CD4-positive, alpha-beta T cell treated with Interleukin-6 at 100 ng/mL for 8 hours (primary cell): Measurements from ENCODE around the gene SSTR1.

Experiments
- DNase-seq: peaks from one replicate; pipeline ENCODE4 v3.0.0-alpha.2; 2020; ENCODE audit warnings: mixed read lengths, low spot score

Gene SSTR1

GRCh38 chr14:38243696-38244240 lies 36.1 kb downstream of the SSTR1 start:
- DNase-seq: no peak

DNA sequence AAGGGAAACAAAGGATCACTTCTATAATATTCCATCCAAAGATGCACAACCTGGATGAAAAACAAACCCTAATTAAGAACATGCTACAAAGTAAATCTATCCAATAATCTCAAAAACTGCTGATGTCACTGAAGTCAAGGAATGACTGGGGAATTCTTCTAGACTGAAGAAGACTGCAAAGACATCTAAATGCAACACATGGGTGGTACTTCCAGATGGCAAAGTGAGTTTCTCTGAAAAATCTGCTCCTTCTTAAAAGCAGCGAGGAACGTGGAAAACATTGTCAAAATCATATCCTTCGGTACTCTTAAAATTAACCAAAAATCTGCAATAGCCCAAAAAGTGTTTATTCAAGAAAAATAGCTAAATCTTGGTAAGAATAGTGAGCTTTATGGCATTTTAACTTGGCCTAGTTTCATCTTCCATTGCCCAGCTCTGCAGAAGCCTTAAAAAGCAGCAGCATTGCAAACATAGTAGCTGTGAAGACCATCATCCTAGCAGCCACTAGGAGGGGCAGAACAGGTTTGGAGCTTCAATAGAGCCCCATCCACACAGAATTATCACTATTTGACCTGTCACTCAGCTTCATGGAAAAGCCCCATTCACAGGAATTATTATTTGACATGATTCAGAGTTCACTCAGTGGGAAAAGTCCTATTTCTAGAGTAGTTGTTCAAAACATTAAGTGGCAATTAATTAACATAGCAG lies 40.8 kb downstream of the SSTR1 start:
- no peak for DNase-seq

GRCh38 chr14:38250331-38250730 lies 42.6 kb downstream of the SSTR1 start:
- no peak for DNase-seq

DNA sequence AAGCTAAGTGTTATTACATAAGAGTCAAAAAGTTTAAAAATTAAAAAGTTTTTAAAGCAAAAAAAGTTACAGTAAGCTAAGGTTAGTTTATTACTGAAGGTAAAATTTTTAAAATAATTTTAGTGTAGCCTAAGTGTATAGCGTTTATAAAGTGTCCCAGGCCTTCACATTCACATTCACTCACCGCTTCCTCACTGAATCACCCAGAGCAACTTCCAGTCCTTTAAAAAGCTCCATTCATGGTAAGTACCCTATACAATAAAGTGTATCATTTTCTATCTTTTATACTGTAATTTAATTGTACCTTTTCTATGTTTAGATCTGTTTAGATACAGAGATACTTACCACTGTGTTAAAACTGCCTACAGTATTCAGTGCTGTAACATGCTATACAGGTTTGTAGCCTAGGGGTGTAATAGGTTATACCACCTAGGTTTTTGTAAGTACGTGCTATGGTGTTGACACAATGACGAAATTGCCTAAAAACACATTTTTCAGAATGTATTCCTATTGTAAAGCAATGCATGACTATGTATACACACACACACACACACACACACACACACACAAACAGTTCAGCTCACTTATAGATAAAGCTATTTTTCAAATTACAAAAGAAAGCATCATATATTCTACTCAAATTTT lies 44.5 kb downstream of the SSTR1 start:
- DNase-seq: no peak

GRCh38 chr14:38253676-38254075 lies 46.0 kb downstream of the SSTR1 start:
- DNase-seq: no peak

DNA sequence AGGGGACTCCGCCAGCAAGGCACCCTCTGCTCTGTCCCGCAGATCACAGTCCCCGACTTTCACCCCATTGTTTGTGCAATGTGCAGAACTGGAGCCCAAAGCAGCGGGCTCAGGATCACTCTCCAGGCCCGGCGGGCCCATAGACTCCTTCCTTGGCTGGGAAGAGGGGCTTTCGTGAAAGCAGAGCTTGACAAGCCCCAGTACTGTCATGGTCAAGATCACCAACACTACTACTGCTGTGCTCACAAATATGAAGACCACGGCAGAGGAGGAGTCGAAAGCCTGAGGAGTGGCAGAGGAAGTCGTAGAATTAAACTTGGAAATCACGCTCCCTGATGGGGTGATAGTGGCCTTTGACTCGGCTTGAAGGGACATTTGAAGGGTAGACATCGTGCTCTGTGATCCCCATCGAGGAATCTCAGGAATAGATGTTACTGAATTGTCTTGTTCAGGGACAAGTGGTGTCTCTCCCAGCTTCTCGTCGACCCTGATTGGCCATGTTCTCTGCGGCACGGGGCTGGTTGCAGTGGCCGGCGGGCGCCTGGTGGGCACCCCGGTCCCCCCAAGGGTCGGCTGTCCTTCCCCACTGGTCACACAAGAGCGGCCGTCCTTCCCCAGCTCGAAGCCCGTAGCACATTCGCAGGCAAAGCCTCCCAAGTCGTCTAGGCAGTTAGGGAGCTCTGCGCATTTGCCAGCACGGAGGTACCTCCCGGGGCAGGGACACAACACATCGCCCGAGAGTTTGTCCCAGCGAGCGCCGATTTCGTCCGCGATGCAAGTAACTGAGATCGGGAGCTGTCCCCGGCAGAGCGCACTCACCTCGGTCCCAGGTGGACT lies 47.1 kb downstream of the SSTR1 start:
- no peak for DNase-seq

- no peak for DNase-seq
These were observed 47.6 kb downstream of the SSTR1 start for GRCh38 chr14:38255408-38255672.

DNA sequence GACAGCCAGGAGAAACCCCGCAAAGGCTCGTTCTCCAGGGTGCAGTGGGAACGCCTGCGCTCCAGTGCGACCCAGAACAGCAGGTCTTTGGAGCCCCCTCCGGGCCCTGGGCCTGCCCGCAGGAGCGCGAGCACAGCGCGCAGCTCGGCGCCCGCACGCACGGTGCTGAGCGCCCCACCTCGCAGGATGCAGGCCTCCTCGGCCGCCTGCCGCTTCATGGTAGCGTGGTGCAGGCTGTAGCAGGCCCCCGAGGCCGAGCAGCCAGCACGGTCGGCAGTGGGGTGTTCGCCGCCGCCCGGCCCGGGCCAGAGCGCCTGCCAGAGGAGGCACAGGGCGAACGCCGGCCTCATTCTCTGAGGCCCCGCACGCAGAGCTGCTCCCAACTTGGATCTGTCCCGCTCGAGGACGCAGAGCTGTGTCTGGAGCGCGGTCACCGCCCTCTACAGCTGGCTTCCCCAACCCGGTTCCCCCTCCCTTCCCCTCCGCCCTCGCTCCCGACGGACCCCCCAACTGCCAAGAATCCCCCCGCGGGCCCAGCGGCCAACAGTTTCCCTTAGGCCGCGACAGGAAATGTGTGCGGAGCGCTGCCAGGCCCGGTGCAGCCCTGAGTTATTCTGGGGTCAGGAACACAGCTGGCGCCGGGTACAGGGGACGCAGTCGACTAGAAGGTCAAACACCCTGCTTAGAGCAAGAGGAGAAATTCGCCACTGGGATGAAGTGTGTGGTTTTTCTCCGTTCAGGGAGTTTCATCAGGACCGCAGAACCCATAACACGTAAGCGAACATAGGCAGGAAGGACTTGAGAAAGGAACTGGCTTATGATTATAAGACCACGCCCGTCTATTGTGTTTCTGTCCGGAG lies 48.2 kb downstream of the SSTR1 start, which contains the start of gene CLEC14A:
Gene CLEC14A, minus strand, starts transcription at position 421 of the 860 bp plus-strand sequence. Its CDS starts 71 bp downstream, at position 350.
- DNase-seq: no peak

DNA sequence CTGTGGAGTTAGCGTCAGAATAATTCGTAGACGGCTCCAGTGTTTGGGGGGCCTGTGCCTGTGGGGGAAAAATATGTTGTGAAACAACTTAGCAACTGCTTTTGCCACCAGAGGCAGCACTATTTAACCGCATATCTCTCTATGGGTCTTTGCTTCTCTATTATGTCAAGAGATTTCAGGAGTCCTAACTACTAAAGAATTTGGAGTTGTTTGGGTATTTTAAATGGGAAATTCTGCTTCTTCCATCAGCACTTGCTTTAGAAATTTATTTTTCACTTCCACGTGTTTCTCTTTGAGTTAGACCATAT lies 48.8 kb downstream of the SSTR1 start:
- no peak for DNase-seq

- DNase-seq: no peak
These were observed 49.8 kb downstream of the SSTR1 start for GRCh38 chr14:38257507-38257906.

DNA sequence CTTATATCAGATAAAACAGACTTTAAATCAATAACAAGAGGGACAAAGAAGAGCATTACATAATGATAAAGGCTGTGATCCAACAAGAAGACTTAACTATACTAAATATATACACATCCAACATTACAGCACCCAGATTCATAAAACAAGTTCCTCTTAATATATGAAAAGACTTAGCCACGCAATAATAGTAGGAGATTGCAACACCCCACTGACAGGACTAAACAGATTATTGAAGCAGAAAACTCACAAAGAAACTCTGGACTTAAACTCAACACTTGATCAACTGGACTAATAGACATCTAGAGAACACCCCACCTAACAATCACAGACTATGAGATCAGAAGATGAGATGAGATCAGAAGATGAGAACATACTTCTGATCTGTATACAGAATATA lies 53.9 kb downstream of the SSTR1 start:
- DNase-seq: no peak
